Stimulated activated CD8-positive, alpha-beta memory T cell treated with anti-CD3 and anti-CD28 coated beads, Interleukin-12 subunit alpha, Interleukin-12 subunit beta, amount 100 ng/mL, for 24 hours (primary cell): Measurements from ENCODE around the gene RGSL1.

ENCODE experiments used
- DNase-seq: peaks from one replicate; pipeline ENCODE4 v3.0.0-alpha.2; 2020; ENCODE audit errors: extremely low read depth

Gene RGSL1

GRCh38 chr1:182549346-182549745, 99.4 kb downstream of the RGSL1 start:
- DNase-seq: no peak

- DNase-seq: no peak
Measured at GRCh38 chr1:182549811-182550210, 99.9 kb downstream of the RGSL1 start.

GRCh38 chr1:182552527-182552926, 102.6 kb downstream of the RGSL1 start:
- DNase-seq: no peak

GRCh38 chr1:182555493-182555892, 105.5 kb downstream of the RGSL1 start:
- no peak for DNase-seq

- DNase-seq: no peak
Measured at GRCh38 chr1:182556279-182556678, 106.3 kb downstream of the RGSL1 start.

- DNase-seq: no peak
Measured at GRCh38 chr1:182560392-182560984, 110.5 kb downstream of the RGSL1 start.

GRCh38 chr1:182561456-182561855, 111.5 kb downstream of the RGSL1 start:
- DNase-seq: no peak

- DNase-seq: no peak
Measured at GRCh38 chr1:182563095-182563494, 113.1 kb downstream of the RGSL1 start.

GRCh38 chr1:182564406-182565004, 114.6 kb downstream of the RGSL1 start:
- no peak for DNase-seq

- DNase-seq: no peak
Measured at GRCh38 chr1:182565537-182565936, 115.6 kb downstream of the RGSL1 start.

- DNase-seq: no peak
Measured at GRCh38 chr1:182567629-182568028, 117.7 kb downstream of the RGSL1 start.

GRCh38 chr1:182568647-182569284, 118.8 kb downstream of the RGSL1 start:
- no peak for DNase-seq

- DNase-seq: no peak
Measured at GRCh38 chr1:182569939-182570610, 120.1 kb downstream of the RGSL1 start.

- DNase-seq: no peak
Measured at GRCh38 chr1:182570611-182570970, 120.6 kb downstream of the RGSL1 start.

- no peak for DNase-seq
Measured at GRCh38 chr1:182574156-182574555, 124.2 kb downstream of the RGSL1 start.

- DNase-seq: no peak
Measured at GRCh38 chr1:182575540-182576149, 125.7 kb downstream of the RGSL1 start.

- no peak for DNase-seq
Measured at GRCh38 chr1:182580736-182581135, 130.8 kb downstream of the RGSL1 start.

GRCh38 chr1:182584746-182585145, 134.8 kb downstream of the RGSL1 start:
- no peak for DNase-seq

- no peak for DNase-seq
Measured at GRCh38 chr1:182586380-182586779, 136.4 kb downstream of the RGSL1 start.

GRCh38 chr1:182587093-182587492, 137.1 kb downstream of the RGSL1 start:
- no peak for DNase-seq

GRCh38 chr1:182587666-182588499, 137.9 kb downstream of the RGSL1 start:
- no peak for DNase-seq
